Measurements from ENCODE around the gene PI16.

Gene PI16

DNA sequence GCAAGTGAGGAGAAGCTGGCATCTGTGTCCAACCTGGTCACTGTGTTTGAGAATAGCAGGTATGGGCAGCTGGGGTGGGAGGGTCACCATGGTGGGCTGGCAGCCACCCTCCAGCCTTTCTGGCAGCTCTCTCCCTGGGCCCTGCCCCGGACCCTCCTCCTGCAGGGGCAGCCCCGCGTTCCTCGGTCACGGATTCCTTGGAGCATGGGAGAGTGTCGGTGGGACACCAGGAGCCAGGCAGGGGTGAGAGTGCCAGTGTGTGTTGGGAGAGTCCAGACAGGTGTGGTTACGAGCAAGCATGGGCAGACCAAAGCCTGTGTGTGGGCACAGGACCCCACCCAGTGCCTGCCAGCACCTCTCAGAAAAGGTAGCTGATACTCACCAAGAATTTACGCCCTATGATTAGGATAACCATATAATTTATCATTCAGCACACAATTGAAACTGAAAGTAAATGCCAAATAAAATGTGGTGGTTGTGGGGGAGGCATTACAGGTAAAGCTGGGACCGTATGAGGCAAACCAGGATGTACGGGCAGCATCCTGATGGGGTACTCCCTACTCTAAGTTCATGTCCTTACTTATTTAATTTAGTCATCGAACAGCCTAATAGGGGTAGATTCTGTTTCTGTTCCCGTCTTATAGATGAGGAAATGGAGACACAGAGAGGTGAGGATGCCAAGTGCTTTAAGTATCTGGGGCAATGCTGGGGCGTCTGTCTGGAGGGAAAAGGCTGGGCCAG, 51.5 kb downstream of the PI16 start:
- FAIRE-seq: no peak

DNA sequence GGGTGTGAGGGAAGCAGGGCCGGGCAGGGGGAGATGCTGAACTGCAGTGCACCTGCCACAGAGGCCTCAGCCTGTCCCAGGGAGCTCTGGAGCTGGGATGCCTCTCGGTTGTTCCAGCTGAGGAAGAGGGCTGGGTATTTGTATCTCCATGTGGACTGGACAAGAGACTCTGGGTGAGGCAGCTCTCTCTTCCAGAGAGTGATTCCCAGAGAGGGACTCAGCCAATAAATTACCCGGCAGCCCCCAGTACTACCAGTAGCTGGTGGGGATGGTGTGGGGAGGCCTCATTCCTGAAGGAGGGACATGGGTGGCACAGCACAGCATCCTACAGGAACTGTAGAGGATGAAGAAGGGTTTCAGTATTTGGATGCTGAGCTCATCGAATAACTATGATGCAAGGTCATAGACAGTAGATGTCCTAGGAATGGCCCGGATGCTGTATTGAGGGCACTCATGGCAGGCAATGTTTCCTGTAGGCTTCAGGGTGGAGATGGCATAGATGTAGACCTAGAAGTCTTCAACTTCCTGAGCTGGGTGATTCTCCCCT, 52.3 kb downstream of the PI16 start:
- FAIRE-seq: no peak

DNA sequence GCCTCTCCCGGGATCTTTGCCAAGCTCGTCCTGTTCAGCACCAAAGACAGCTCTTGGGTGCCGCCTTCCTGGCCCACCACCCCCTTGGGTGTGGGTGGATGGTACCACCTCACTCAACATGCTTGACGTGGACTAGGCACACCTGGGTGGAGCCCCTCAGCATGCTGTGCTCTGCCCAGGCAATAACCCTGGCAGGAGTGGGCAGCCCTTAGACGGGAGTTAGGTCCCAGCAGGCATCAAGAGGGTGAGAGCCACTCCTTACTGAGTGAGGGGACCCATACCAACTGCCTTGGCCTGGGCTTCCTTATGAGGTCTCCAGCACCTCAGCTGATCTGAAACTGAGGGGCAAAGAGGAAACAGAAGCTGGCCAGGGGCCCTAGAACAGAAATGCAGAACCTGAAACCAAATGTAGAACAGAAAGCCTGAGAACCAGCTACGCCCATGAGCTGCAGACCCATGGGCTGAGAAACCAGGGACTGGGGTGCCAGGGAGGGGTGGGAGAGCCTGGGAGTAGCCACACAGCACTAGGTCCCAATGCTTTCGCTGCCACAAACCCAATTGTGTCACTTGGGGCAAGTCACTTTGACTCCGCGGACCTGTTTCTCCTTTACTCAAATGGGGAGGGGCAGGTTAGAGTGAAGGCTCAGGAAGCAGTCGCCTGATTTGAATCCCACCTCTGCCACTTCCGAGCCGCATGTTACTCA, 53.0 kb downstream of the PI16 start:
- FAIRE-seq: no peak

DNA sequence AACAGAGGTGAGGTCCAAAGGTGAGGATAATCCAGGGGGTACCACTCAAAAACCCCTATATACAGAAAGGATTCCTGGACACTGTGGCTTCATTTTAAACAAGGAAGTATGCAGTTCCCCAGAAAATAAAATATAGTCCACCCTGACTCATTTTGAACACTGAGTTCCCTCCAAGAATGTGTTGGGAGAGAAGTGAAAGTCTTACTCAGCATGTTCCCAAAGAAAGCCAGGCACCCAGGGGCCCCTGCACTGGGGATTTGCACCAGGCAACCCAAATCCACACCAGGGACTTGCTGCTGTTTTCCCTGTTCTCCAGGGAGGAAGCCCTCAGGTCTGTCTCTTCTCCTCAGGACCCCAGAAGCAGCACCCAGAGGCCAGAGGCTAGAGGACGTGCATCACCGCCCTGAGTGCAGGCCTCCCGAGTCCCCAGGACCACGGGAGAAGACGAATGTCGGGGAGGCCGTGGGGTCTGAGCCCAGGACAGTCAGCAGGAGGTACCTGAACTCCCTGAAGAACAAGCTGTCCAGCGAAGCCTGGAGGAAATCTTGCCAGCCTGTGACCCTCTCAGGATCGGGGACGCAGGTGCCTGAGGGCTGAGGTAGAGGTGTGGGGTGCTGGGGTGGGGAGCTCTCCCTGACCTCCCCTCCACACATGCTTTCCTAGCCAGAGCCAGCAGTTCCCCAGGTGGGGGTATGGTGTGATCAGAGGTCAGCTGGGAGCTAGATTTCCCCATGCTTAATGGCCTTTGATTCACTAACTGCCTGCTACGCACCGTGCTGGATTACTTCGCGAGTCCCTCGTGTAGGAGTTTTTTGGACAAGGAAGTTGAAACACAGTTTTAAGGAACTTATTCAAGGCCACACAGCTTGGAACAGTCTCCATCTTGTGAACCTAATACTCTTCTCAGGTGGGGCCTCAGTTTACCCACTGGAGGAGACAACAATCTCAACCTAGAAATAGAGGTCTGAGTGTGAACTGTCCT, 54.2 kb downstream of the PI16 start:
- FAIRE-seq: no peak

DNA sequence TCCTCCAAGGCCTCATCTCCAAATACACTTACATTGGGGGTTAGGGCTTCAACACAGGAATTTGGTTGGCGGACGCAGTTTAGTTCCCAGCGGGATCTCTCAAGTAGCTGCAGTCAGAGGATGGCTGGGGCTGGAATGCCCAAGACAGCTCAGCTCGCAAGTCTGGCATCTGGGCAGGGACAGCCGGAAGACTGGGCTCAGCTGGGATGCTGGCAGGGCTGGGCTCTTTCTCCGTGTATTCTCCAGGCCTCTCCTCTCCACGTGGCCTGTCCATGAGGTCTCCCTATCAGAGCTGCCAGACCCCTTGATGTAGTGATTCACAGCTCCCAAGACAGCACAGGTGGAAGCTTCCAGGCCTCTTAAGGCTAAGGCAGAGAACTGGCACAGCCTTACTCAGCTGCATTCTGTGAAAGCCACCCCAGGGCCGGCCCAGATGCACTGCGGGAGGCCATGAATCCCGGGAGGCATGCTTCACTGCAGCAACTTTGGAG, 55.9 kb downstream of the PI16 start:
- no peak for FAIRE-seq

DNA sequence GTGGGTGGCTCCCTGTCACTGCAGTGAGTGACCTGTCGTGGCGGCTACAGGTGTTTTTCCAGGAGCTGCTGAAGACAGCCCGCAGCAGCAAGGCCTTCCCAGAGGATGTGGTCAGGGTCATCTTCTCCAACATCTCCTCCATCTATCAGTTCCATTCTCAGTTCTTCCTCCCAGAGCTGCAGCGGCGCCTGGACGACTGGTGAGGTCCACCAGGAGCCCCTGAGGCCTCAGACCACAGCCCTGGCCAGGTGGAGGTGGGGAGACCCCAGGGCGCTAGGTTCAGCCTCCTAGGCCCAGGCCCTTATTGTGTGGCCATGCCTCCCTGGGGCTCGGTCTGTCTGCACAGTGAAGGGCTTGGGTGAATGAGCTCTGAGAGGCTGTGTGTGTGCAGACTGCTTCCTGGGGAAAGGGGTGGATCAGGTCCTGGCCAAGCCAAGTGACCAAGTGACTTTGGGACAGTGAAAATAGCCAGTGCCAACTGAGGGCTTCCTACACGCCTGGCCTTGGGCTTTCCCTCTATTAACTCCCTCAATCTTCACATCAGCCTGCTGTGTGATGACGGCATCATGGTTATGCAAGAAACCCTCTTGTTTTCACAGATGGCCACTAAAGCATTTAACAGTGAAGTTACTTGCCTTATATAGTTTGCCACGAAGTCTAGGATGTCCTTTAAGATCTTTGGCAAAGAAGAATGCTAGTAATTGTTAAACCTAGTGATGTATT, 57.3 kb downstream of the PI16 start:
- no peak for FAIRE-seq

DNA sequence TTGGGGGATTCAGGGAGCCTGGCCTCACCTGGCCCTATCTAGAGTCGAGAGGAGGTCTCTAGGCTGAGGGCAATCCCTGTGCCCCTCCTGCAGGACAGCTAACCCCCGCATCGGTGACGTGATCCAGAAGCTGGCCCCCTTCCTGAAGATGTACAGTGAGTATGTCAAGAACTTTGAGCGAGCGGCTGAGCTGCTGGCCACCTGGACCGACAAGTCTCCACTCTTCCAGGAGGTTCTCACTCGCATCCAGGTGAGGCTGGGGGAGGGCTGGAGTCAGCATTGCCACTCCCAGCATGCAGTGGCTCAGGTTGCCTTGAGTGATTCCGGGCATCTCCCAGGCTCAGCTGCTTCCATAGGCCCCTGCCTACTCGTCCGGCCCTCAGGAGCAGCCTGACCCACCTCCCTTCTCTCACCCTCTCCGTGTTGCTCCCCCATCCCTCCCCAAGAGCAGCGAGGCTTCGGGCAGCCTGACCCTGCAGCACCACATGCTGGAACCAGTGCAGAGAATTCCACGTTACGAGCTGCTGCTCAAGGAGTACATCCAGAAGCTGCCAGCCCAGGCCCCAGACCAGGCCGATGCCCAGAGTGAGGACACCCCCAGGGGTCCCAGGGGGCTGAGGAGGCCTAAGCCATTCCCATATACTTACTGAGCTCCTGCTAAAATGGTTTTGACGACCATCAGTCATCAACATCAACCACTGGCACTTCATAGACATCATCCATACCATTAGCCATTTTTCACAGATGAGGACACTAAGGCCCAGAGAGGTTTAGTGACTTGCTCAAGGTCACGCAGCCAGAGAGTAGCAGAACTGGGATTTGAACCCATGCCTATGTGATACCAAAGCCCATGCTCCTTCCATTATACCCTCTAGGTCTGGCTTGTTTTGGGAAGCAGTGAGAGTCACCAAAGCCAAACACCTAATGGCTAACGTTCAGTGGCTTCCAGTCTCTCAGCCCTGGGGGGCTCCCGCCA, 59.3 kb downstream of the PI16 start:
- no peak for FAIRE-seq

All from islet of Langerhans (tissue), 1 donor.